ENCODE results near the gene PODXL.

GRCh38 chr7:131544021-131544420, 12.4 kb downstream of the PODXL start:
- TF ChIP-seq CTCF (IDR thresholded peaks at IDR 0.05; ENCODE audit: extremely low read depth in 1 of 2, insufficient read depth in 1 of 2, low read depth in 1 of 2, low read length in 2 of 2) (no peak), FOS (IDR thresholded peaks at IDR 0.05; ENCODE audit: borderline replicate concordance, insufficient read depth, low read length) (no peak), JUN (IDR thresholded peaks at IDR 0.05; ENCODE audit: borderline replicate concordance, insufficient read depth, insufficient read length, low read depth) (no peak), MYC (IDR thresholded peaks at IDR 0.05; ENCODE audit: low read depth, low read length) (no peak)

Data from endothelial cell of umbilical vein (primary cell).